Panc1 (cell line): Measurements from ENCODE around the gene VKORC1L1. TPM values are rescaled to one million over a fixed set of nuclear protein-coding genes. Genes with fewer than 3 reads are reported as not detected.
"Not testable (repeated sequence)": the region's sequence is repeated elsewhere in the genome, so short reads cannot be mapped to it uniquely, and the experiment has no call there.

ENCODE experiments used
- ATAC-seq: fragments of 200-7000 bp; cut with Tn5 transposase; 2 replicates; pipeline ENCODE4 v1.9.1; 2020; ENCODE audit warnings: mild to moderate bottlenecking, moderate library complexity
- BruUV-seq: library from RNA; stranded (reverse); fragments of 400-500 nt; replicated peaks from 2 replicates; lab custom pipeline; 2021; lab: Mats Ljungman, UMichigan
- CTCF ChIA-PET: fragments of 300-600 bp; sonication (Branson Sonifier 250); formaldehyde crosslinking; loops from one replicate; lab custom pipeline; 2022; ENCODE audit warnings: antibody characterized with exemption; lab: Charles Lee
- POLR2A ChIA-PET: fragments of 300-600 bp; sonication (Branson Sonifier 250); formaldehyde crosslinking; loops from one replicate; lab custom pipeline; 2022; ENCODE audit warnings: antibody characterized with exemption; lab: Charles Lee
- DNase-seq: peaks from one replicate; pipeline ENCODE4 v3.0.0-alpha.2; 2010; ENCODE audit warnings: low read depth, low spot score
- H3K27ac ChIP-seq: 2 replicates; pipeline ENCODE4 v1.5.1; 2011; ENCODE audit warnings: mild to moderate bottlenecking, low read length, inconsistent platforms
- H3K27me3 ChIP-seq: fragments of 200-500 bp; sonication (Bioruptor generic); 2 replicates; pipeline ENCODE4 v1.6.0; 2014; ENCODE audit warnings: low read length, inconsistent platforms; ENCODE audit not compliant: control insufficient read depth, insufficient read depth
- H3K36me3 ChIP-seq: fragments of 200-500 bp; sonication (Bioruptor generic); 2 replicates; pipeline ENCODE4 v1.5.1; 2014; ENCODE audit warnings: inconsistent platforms, mild to moderate bottlenecking, low read length, moderate library complexity; ENCODE audit not compliant: control insufficient read depth, insufficient read depth
- H3K4me1 ChIP-seq: 2 replicates; pipeline ENCODE4 v1.5.1; 2011; ENCODE audit warnings: inconsistent platforms, mild to moderate bottlenecking, low read length, moderate library complexity; ENCODE audit not compliant: control insufficient read depth, insufficient read depth
- H3K4me3 ChIP-seq, 2 experiments: 2 replicates each; pipeline ENCODE4 v1.5.1; 2011 to 2012; ENCODE audit warnings: low read depth in 2 of 2, low read length in 2 of 2, mild to moderate bottlenecking in 2 of 2, inconsistent platforms in 1 of 2, moderate library complexity in 1 of 2
- H3K9me3 ChIP-seq: fragments of 200-500 bp; sonication (Bioruptor generic); 2 replicates; pipeline ENCODE4 v1.5.1; 2014; ENCODE audit warnings: low read depth, mild to moderate bottlenecking, inconsistent platforms, low read length, moderate library complexity; ENCODE audit not compliant: control insufficient read depth, insufficient read depth
- CTCF ChIP-seq: fragments of 450-650 bp; IDR thresholded peaks from 2 replicates; pipeline ENCODE4 v1.5.1; 2017; ENCODE audit warnings: mild to moderate bottlenecking
- POLR2AphosphoS5 ChIP-seq: IDR thresholded peaks from 2 replicates; pipeline ENCODE4 v1.6.1; 2012; ENCODE audit warnings: mild to moderate bottlenecking, low read depth, low read length, moderate library complexity
- REST ChIP-seq, 2 experiments: IDR thresholded peaks; 2 replicates each; pipeline ENCODE4 v1.6.1; 2011 to 2012; ENCODE audit warnings: low read depth in 2 of 2, control low read depth in 1 of 2, low read length in 1 of 2, mild to moderate bottlenecking in 1 of 2, moderate library complexity in 1 of 2; ENCODE audit not compliant: insufficient read depth in 1 of 2
- SIN3A ChIP-seq: IDR thresholded peaks from 2 replicates; pipeline ENCODE4 v1.6.1; 2012; ENCODE audit warnings: low read depth, mild to moderate bottlenecking, low read length, moderate library complexity, borderline replicate concordance; ENCODE audit not compliant: insufficient read depth
- TCF7L2 ChIP-seq: IDR thresholded peaks from 2 replicates; pipeline ENCODE4 v1.6.1; 2011; ENCODE audit warnings: mild to moderate bottlenecking, low read depth, low read length, inconsistent platforms
- in situ Hi-C: cut with HindIII; loops from 2 replicates; pipeline ENCODE4 v1.10.0; 2016; ENCODE audit warnings: low sequenced_read_pairs, low pct_unique_long_range_greater_than_20kb
- intact Hi-C: fragments of 100-400 bp; cut with micrococcal nuclease; formaldehyde crosslinking; loops from one replicate; pipeline ENCODE4 v1.10.0; 2022; ENCODE audit not compliant: unreplicated experiment
- total RNA-seq: library from RNA; stranded (reverse); gene quantifications from one replicate; pipeline ENCODE4 v1.2.1, GENCODE V29; 2021; ENCODE audit not compliant: unreplicated experiment

VKORC1L1 gene
- total RNA-seq, 1 experiment from 2014 or later: 45.5 TPM

GRCh38 chr7:65988084-65988483, 115.2 kb downstream of the VKORC1L1 start:
- no peaks in the 10 kb centered on the region for H3K36me3 ChIP-seq
- no peak for TF ChIP-seq POLR2AphosphoS5
- TF ChIP-seq REST (IDR thresholded peaks at IDR 0.05; ENCODE audit: insufficient read depth in 1 of 2, low read depth in 2 of 2, low read length in 1 of 2): no peak
- TF ChIP-seq CTCF: no peak
- POLR2A ChIA-PET: no interaction called here
- in situ Hi-C loops: no loop called here
- BruUV-seq: no TSS peak
- CTCF ChIA-PET: interaction anchor here (0.7 kb wide), 1 partner anchor 106 kb away, joined by 8 read pairs; no protein-coding TSS in a partner anchor
- H3K27me3 ChIP-seq: no peaks in the 10 kb centered on the region
- H3K4me1 ChIP-seq: no peaks in the 10 kb centered on the region
- no peaks in the 10 kb centered on the region for H3K9me3 ChIP-seq
- no peak for DNase-seq
- intact Hi-C loops: no loop called here
- H3K27ac ChIP-seq: no peak overlapping the region
- no peak for ATAC-seq
- H3K4me3 ChIP-seq: no peak overlapping the region

GRCh38 chr7:65988503-65988902, 115.6 kb downstream of the VKORC1L1 start:
- H3K4me1 ChIP-seq, POLR2A ChIA-PET, H3K9me3 ChIP-seq, H3K36me3 ChIP-seq, H3K4me3 ChIP-seq, intact Hi-C loops, H3K27ac ChIP-seq, DNase-seq, H3K27me3 ChIP-seq, in situ Hi-C loops, ATAC-seq, BruUV-seq: not testable (repeated sequence)
- CTCF ChIA-PET: interaction anchor here (0.7 kb wide), 1 partner anchor 105 kb away, joined by 8 read pairs; no protein-coding TSS in a partner anchor

GRCh38 chr7:65989694-65990080, 116.8 kb downstream of the VKORC1L1 start:
- in situ Hi-C loops (no loop called here), intact Hi-C loops (no loop called here)
- no peak for TF ChIP-seq POLR2AphosphoS5
- TF ChIP-seq TCF7L2: no peak
- no peak for TF ChIP-seq REST (IDR thresholded peaks at IDR 0.05; ENCODE audit: insufficient read depth in 1 of 2, low read depth in 2 of 2, low read length in 1 of 2)
- TF ChIP-seq SIN3A: no peak
- TF ChIP-seq CTCF: no peak
- no TSS peak for BruUV-seq
- no peak overlapping the region for H3K4me3 ChIP-seq
- no peak overlapping the region for H3K27ac ChIP-seq
- ChIA-PET POLR2A (interaction anchor here (0.7 kb wide), 1 partner anchor 355 kb away, joined by 5 read pairs; no protein-coding TSS in a partner anchor), CTCF (no interaction called here)
- no peaks in the 10 kb centered on the region for H3K27me3 ChIP-seq
- no peaks in the 10 kb centered on the region for H3K9me3 ChIP-seq
- H3K4me1 ChIP-seq: no peaks in the 10 kb centered on the region
- ATAC-seq: no peak
- H3K36me3 ChIP-seq: no peaks in the 10 kb centered on the region
- DNase-seq: no peak

GRCh38 chr7:65991829-65992228, 119.0 kb downstream of the VKORC1L1 start:
- POLR2A ChIA-PET, H3K4me1 ChIP-seq, H3K36me3 ChIP-seq, BruUV-seq, in situ Hi-C loops, DNase-seq, CTCF ChIA-PET, intact Hi-C loops, H3K9me3 ChIP-seq, H3K27ac ChIP-seq, ATAC-seq, H3K27me3 ChIP-seq, H3K4me3 ChIP-seq: not testable (repeated sequence)
